ENCODE measurements around the gene PBX4. TPM values are rescaled to one million over a fixed set of nuclear protein-coding genes. Genes with fewer than 3 reads are reported as not detected.

Gene PBX4
- total RNA-seq, 1 donor from 2014 or later = 56.1 TPM

- H3K27me3 Mint-ChIP-seq (ENCODE audit: unreplicated experiment) = peaks cover 10% of the 10 kb centered on the region
- DNase-seq = no peak
- H3K4me1 Mint-ChIP-seq (ENCODE audit: low read depth, unreplicated experiment) = peaks cover 18% of the 10 kb centered on the region
- peak overlapping the region; percentile 82 for H3K27ac Mint-ChIP-seq (ENCODE audit: unreplicated experiment)
- H3K36me3 Mint-ChIP-seq (ENCODE audit: unreplicated experiment) = no peaks in the 10 kb centered on the region
- H3K4me3 Mint-ChIP-seq (ENCODE audit: unreplicated experiment) = peak overlapping the region; percentile 92
- TF ChIP-seq, protein P1, sequence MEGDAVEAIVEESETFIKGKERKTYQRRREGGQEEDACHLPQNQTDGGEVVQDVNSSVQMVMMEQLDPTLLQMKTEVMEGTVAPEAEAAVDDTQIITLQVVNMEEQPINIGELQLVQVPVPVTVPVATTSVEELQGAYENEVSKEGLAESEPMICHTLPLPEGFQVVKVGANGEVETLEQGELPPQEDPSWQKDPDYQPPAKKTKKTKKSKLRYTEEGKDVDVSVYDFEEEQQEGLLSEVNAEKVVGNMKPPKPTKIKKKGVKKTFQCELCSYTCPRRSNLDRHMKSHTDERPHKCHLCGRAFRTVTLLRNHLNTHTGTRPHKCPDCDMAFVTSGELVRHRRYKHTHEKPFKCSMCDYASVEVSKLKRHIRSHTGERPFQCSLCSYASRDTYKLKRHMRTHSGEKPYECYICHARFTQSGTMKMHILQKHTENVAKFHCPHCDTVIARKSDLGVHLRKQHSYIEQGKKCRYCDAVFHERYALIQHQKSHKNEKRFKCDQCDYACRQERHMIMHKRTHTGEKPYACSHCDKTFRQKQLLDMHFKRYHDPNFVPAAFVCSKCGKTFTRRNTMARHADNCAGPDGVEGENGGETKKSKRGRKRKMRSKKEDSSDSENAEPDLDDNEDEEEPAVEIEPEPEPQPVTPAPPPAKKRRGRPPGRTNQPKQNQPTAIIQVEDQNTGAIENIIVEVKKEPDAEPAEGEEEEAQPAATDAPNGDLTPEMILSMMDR (IDR thresholded peaks at IDR 0.05; ENCODE audit: partially characterized antibody, unreplicated experiment) = no peak
- H3K9me3 Mint-ChIP-seq (ENCODE audit: unreplicated experiment) = peaks cover 14% of the 10 kb centered on the region
These were observed 43.9 kb upstream of the PBX4 start for GRCh38 chr19:19662344-19662743.

DNA sequence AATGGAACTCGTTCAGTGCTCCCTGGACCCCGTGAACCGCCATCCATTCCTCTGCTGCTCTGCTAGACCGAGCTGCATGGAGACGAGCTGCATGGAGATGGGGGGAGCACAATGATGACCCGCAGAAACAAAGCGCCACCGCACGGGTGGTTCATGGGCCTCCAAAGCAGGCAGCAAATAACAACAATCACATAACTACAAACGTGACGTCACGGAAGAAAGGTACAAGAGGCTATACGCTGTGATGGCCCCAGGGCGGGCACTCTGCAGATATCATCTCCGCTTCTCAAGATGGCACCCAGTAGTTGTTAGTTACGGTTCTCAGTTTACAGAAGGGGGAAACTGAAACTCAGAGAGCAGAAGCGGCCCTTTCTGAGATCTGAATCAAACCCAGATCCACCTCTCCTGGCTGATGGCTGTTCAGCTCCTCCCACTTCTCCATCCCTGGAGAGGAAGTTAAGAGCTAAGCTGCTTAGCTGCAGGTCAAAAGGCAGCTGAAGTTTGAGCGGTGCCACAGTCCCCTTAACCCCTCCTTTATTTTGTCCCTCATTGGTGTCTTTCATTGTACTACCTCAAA lies 43.3 kb upstream of the PBX4 start:
- Mint-ChIP-seq H3K36me3 (ENCODE audit: unreplicated experiment) (no peaks in the 10 kb centered on the region), H3K27ac (ENCODE audit: unreplicated experiment) (peak overlapping the region; percentile 82), H3K9me3 (ENCODE audit: unreplicated experiment) (peaks cover 14% of the 10 kb centered on the region), H3K27me3 (ENCODE audit: unreplicated experiment) (peaks cover 12% of the 10 kb centered on the region), H3K4me1 (ENCODE audit: low read depth, unreplicated experiment) (peaks cover 18% of the 10 kb centered on the region), H3K4me3 (ENCODE audit: unreplicated experiment) (peak overlapping the region; percentile 92)
- TF ChIP-seq, protein P1 (IDR thresholded peaks at IDR 0.05; ENCODE audit: partially characterized antibody, unreplicated experiment) = no peak
- no peak for DNase-seq

GRCh38 chr19:19661141-19661674 lies 42.7 kb upstream of the PBX4 start:
- Mint-ChIP-seq H3K4me1 (ENCODE audit: low read depth, unreplicated experiment) (peaks cover 18% of the 10 kb centered on the region), H3K36me3 (ENCODE audit: unreplicated experiment) (no peaks in the 10 kb centered on the region), H3K27ac (ENCODE audit: unreplicated experiment) (peak overlapping the region; percentile 82), H3K4me3 (ENCODE audit: unreplicated experiment) (peak overlapping the region; percentile 92), H3K9me3 (ENCODE audit: unreplicated experiment) (peaks cover 14% of the 10 kb centered on the region), H3K27me3 (ENCODE audit: unreplicated experiment) (peaks cover 12% of the 10 kb centered on the region)
- DNase-seq = no peak
- TF ChIP-seq, protein P1 (IDR thresholded peaks at IDR 0.05; ENCODE audit: partially characterized antibody, unreplicated experiment) = no peak

- Mint-ChIP-seq H3K4me1 (ENCODE audit: low read depth, unreplicated experiment) (peaks cover 18% of the 10 kb centered on the region), H3K9me3 (ENCODE audit: unreplicated experiment) (peaks cover 14% of the 10 kb centered on the region), H3K4me3 (ENCODE audit: unreplicated experiment) (no peak overlapping the region), H3K36me3 (ENCODE audit: unreplicated experiment) (no peaks in the 10 kb centered on the region), H3K27me3 (ENCODE audit: unreplicated experiment) (peaks cover 13% of the 10 kb centered on the region), H3K27ac (ENCODE audit: unreplicated experiment) (no peak overlapping the region)
- DNase-seq = no peak
- TF ChIP-seq, protein P1 (IDR thresholded peaks at IDR 0.05; ENCODE audit: partially characterized antibody, unreplicated experiment) = no peak
These were observed 41.3 kb upstream of the PBX4 start for GRCh38 chr19:19659646-19660245.

DNA sequence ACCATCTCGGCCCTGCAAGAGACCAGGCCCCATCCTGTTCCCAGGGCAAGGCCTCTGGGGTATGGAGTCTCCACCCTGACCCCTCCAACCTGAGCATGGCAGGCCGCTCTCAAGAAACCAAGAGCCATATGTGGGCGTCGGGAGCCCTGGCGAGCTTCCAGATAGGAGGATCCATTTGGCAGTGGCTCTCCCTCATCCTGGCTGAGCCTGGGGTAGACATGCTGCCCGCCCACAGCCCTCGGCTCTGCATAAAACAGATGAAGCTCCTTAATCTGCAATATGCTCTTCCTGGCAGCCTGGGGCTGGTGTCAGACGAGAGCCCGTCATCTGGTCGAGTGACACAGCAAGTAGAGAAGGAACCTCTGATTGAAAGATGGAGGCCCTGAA lies 38.9 kb upstream of the PBX4 start:
- H3K4me3 Mint-ChIP-seq (ENCODE audit: unreplicated experiment) = no peak overlapping the region
- H3K27me3 Mint-ChIP-seq (ENCODE audit: unreplicated experiment) = peaks cover 10% of the 10 kb centered on the region
- DNase-seq = no peak
- peaks cover 13% of the 10 kb centered on the region for H3K4me1 Mint-ChIP-seq (ENCODE audit: low read depth, unreplicated experiment)
- TF ChIP-seq, protein P1 (IDR thresholded peaks at IDR 0.05; ENCODE audit: partially characterized antibody, unreplicated experiment) = no peak
- no peak overlapping the region for H3K27ac Mint-ChIP-seq (ENCODE audit: unreplicated experiment)
- H3K9me3 Mint-ChIP-seq (ENCODE audit: unreplicated experiment) = peaks cover 8% of the 10 kb centered on the region
- no peaks in the 10 kb centered on the region for H3K36me3 Mint-ChIP-seq (ENCODE audit: unreplicated experiment)
